NK-92 (cell line): ENCODE measurements around the gene CHPF.

Experiments used
- DNase-seq: peaks from one replicate; lab custom pipeline; 2025; ENCODE audit not compliant: unreplicated experiment; lab: John Stamatoyannopoulos, UW

Gene CHPF

DNA sequence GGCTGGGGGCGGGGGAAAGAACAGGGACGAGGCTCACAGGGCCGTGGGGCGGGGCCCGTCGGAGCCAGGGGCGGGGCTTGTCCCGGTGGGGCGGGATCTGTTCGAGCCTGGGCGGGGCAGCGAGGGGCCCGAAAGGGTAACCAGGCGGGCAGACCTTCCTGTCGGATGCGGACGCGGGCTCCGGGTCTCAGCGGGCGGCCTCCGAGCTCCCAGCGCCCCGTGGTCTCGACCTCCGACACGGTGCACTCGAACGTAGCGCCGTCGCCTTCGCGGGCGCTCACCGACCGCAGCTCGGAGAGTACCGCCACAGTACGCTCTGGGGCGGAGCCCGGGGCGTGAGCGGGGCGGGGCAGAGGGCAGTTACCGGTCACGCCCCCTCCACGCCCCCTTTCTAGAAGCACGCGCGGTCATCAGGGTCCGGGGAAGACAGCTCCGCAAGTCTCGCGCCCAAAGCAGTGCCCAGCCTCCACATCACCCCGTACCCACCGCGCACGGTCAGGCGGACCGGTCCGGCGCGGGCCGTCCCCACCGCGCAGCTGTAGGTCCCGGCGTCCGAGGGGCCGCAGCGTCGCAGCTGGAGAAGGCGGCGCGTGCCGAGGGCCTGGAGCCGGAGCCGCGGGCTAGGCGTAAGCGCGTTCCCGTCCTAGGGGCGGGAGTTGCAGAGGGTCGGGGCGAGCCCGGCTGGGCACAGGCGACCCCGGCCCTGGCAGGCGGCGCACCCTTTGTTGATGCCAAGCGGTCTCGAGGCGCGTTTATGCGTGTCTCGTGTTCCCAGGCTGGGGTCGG is 9.0 kb upstream of the CHPF start:
- no peak for DNase-seq

DNA sequence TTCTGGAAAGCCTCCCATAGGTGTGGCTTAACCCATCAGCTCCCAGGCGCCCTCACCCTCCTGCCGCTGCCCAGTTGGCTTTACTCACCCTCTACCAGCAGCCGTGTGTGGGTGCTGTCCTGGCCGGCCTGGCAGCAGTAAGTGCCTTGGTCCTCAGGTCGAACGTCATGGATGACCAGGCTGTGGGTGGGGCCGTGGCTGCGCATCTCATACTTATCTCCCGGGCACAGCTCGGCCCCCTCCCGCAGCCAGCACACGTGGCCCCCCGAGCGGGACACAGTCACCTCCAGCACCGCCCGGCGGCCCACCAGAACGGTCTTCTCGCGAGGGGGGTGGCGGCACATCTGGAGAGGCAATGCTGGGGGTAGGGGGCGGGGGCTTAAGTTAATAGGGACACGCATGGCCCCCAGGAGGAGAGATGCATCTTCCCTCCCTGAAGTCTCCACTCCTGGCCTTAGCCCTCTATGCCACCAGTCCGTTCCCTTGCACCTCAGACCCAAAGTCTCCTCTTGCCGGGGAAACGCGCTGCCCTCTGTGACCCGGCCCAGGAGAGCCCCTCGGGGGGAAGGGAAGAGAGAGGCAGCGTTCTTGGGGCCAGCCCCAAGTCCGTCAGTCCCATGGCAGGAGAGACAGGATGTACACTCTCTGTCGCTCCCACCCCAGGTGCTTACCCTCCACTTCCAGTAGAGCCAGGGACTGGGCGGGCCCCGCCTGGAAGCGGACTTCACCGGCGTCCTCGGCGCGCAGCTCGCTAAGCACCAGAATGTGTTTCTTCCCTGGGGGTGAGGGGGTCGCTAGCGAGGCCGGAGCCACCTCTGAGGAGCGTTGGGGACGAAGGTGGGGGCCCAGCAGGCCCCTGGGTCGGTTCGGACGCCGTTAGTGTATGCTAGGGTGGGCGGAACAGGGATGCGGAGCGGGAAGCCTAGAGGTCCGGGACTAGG is 8.1 kb upstream of the CHPF start:
- no peak for DNase-seq

DNA sequence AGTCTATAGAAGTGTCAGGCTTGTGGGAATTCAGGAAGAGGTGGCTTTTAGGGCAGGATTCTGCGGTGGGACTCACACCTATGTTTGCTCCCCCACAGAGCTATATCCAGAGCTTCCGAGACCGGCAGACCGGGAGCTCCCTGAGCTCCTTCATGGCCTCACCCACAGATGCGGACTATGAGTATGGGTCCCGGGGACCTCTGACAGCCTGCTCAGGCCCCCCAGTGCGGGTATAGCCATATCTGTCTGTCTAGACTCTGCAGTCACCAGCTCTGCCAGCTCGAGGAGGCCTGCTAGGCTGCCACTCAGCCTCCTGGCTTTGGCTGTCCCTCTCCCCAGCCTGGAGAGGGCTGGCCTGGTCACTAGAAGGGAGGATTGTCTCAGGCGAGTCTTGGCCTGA is 6.0 kb upstream of the CHPF start:
- no peak for DNase-seq

GRCh38 chr2:219548990-219549389 is 5.4 kb upstream of the CHPF start:
- DNase-seq: no peak

- no peak for DNase-seq
Measured at GRCh38 chr2:219547621-219548020, 4.0 kb upstream of the CHPF start.

- DNase-seq: no peak
Measured at GRCh38 chr2:219545943-219546352, 2.3 kb upstream of the CHPF start.

DNA sequence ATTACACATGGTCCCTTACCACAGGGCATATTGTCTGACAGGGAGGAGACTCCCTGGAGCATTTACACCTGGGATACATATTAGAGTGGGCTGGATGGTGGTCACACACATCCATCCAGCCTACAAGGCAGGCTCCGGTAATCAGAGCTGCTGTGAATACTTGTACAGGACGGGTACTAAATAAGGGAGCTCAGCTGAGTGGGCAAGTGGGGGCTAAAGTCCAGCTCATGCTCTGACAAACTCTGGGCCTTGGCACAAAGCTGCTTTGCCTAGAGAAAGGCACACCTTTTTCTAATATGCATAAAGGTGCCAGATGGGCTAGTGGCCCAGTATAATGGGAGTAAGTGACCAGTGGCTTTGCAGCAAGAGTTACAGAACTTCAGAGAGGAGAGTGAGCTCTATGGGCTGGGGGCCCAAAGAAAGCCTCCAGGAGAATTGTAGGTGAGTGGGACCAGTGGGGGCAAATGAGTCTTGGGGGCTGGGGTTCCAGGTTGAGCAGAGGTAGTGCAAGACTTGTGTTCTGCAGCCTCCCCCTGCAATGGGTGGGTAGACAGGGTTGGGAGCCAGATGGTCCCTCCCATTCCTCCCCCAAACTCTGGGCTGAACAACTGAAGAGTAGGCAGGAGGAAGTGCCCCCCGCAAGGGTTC is 1.8 kb upstream of the CHPF start:
- DNase-seq: no peak

DNA sequence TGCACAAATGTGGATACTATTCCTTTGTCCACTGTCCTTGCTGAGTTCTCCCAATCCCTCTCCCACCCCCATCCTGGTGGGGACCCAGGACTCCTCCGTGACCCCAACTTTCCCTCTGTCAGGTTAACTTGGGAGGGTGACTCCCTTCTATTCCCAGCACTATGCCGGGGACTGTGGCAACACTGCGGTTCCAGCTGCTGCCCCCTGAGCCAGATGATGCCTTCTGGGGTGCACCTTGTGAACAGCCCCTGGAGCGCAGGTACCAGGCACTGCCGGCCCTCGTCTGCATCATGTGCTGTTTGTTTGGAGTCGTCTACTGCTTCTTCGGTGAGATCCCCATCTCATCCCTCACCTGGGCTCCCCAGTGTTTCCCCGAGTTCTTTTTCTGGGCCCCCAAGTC is 958 bp upstream of the CHPF start:
- DNase-seq: no peak

DNA sequence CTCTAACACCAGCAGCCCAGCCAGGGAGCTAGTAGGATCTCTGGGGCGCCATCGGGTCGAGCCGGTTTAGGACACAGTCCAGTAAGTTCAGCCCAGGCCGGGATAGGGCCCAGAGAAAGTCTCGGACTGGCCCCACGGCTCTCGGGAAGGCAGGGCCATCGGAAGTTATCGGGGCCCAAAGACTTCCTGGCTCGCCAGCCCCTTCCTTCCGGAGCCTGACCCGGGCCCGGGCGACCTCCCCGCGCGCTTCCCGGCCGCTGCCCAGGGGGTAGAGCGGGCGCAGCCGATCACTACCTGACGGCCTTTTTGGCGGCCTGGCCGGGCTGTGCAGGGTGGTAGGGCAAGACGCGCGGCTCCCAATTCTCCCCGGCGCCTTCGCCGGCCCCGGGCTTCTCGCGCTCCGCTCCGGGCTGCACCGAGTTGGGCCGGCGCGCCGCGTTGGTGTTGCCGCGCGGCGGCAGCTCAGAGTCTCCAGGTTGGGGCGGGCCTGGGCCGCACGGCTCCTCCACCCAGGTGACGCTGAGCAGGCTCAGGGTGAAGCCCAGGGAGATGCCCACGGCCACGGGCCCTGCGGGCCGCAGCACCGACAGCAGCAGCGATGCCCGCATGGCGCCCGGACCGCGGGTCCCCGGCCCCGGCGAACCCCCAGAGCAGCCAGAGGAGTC is 546 bp downstream of the CHPF start:
- DNase-seq: no peak

- DNase-seq: peak; percentile 26
Measured at GRCh38 chr2:219541611-219542180, 1.9 kb downstream of the CHPF start.

- DNase-seq: no peak
Measured at GRCh38 chr2:219540784-219541504, 2.7 kb downstream of the CHPF start.

GRCh38 chr2:219539926-219540678 is 3.5 kb downstream of the CHPF start:
- DNase-seq: no peak

DNA sequence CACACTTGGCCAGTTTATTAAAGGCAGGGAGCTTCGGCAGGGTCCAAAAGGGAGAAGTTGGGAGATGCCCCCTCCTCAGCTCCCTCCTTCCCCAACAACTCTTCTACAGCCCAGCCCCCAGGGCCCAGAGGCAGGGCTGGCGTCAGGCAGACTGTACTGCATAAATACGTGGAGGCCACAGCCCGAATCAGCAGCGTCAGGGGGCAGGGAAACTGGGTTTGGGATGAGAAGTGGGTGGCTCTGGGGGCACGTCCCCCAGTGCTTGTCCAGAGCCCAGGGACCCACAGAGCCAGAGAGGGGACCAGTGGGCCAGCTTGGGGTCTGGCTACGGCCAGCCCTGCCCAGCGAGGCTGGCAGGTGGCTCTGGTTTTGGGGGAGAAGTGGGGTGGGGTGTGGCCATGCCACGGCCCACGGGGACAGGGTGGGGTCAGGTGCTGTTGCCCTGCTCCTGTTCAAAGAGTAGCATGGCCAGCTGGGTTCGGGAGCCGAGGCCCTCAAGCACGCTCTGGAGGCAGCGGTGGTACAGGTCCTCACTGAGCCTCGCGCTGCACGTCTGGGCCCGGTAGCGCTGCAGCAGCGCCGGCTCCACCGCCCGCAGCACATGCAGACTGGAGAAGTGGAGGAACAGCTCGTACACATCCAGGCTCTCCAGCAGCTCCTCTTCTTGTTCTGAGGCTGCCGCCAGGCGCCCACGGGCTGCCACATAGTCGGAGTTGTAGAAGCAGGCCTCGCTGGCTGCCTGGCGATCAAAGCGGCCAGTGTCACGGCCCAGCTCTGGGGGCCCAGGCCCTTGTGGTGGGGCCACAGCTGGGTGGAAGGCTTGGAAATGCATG is 4.4 kb downstream of the CHPF start:
- no peak for DNase-seq

DNA sequence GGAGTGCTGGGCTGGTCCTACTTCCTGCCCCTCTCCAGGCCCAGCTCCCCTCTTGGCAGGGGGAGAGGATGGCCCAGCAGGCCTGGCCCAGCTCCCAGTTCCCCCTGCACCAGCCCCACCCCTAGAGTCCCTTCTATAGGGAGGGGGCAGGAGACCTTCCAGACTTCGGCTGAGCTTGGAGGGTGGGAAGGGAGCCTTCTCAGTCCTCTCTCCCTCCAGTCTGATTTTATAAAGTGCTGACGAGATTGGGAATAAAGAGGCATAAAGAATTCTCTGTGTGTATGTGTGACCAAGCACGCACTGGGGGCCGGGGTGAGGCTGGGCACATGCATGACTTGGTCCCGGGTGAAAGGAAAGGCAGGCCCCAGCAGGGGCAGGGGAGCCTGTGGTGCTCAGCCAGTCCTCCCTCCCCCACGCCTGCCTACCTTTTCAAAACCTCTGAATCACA is 5.1 kb downstream of the CHPF start:
- no peak for DNase-seq

DNA sequence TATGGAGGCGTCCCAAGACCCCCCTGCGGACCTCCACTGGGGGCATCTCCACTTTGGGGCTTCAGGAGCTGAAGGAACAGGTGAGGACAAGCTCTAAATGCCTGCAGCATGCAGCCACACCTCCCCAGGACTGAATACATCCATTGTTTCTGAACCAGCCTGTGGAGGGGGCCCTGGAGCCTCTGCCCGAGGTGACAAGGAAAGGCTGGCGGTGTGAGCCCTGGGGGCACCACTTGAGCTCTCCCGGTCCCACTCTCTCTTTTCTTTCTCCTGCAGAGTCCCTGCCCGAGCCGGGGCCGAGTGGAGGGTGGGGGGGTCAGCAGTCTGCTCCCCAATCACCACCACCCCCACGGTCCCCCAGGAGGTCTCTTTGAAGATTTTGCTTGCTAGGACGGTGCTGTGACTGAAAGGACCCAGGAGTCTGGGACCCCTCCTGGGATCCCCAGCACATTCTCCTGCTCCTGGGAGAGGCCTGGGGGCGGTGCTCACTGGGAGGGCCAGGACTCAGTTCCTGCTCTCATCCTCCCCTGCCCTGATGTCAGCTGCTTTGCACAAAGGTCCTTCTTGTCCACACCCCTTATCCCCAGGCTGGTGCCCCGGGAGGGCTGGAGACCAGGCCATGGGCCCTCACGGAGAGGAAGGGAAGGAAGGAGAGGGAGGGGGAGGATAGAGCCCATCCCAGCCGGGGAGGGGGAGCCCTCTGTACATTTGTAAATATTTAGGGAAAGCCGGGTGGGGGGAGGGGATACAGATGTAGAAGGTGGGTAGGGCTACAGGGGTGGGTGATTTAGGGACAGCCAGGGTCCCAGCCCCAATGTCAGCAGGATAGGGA is 5.7 kb downstream of the CHPF start:
- no peak for DNase-seq

GRCh38 chr2:219536967-219537366 is 6.6 kb downstream of the CHPF start:
- DNase-seq: no peak

- no peak for DNase-seq
Measured at GRCh38 chr2:219536425-219536824, 7.2 kb downstream of the CHPF start.
